Globus pallidus (tissue), 1 donor: ENCODE data around the gene SPP2.

Experiments
- DNase-seq: peaks from one replicate; pipeline ENCODE4 v3.0.0-alpha.2; 2015; ENCODE audit warnings: low spot score

Gene SPP2

DNA sequence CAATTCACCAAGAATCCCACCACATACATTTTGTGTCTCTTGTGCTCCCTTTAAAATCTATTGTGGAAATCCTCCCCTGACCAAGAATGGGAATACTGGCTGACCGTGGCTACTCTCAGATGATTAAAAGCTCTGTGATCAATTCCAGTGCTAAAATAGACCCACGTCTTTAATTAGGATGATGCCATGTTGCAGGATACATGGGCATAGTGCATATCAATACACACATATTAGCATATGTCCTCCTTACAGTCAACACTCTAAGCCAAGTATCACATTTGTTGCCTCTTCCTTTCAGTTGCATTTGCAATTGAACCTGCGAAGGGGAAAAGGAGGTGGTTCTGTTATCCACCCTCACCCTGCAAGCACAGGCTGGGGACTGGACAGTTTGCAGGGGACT is 41.8 kb downstream of the SPP2 start:
- no peak for DNase-seq

DNA sequence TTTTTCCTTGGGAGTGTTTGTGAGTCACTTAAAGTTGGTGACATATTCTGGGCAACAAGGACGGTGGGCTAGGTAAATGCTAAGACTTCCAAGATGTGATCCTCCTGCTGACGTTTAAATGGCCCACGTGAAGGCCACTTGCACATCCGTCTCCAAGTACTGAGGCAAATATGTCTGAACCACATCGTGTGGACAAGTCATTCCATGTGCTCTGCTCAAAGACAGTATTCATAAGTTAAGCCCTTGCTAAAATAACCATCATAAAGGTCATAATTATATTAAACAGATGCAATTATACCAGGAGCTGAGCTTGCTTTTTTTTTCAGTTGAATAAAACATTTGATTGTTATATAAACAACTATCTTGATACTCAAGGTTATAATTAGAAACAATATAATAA is 44.8 kb downstream of the SPP2 start:
- DNase-seq: no peak

DNA sequence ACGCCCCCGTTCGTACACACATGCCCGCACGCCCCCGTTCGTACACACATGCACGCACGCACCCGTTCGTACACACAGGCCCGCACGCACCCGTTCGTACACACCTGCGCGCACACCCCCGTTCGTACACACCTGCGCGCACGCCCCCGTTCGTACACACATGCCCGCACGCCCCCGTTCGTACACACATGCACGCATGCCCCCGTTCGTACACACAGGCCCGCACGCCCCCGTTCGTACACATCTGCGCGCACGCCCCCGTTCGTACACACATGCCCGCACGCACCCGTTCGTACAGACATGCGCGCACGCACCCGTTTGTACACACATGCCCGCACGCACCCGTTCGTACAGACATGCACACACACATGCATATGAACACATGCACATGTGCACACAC is 45.7 kb downstream of the SPP2 start:
- DNase-seq: no peak

DNA sequence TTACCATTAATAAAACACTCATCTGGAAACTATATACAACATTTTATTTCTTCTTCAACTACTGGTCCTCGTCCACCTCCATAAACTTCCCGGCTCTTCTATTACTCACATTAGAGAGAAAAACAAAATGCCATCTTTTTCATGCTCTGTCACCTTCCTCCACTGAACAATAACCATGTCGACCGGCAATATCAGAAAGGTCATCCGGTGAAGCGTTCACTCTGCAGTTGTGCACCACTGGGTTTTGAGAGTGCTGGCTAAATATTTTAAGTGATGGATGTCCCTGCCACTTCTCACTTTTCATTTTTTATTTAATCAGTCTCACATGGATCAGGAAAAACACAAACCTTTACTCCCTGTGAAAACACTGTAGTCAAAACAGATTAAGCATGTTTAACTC is 48.2 kb downstream of the SPP2 start:
- no peak for DNase-seq

DNA sequence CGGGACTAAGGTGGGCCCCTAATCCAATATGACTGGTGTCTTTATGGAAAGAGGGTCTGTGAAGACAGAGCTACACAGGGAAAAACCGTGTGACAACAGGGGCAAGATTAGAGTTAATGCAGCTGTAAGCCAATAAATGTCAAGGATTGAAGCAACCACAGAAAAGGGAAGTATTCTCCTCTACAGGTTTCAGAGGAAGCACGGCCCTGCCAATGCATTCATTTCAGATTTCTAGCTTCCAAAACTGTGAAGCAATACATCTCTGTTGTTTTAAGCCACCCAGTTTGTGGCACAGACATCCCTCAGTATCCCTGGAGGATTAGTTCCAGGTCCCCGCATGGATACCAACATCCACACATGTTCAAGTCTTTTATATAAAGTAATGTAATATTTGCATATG is 48.8 kb downstream of the SPP2 start:
- DNase-seq: no peak

DNA sequence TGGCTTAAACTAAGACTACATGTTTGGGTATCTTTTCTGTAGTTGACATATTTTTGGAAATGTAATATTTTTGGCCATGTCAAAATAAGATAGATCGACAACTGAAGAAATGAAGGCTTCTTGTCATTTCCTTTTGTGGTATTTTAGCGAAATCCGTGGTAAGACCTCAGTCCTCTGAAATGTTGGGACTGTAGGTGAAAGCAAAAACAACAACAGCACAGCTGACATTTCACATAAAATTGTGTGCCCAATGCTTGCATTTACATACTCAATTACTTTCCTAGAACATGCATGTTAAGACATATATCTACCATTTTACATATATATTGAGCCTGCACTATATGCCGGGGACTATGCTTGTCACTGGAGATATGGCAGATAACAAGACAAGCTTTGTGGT is 50.2 kb downstream of the SPP2 start:
- DNase-seq: no peak

DNA sequence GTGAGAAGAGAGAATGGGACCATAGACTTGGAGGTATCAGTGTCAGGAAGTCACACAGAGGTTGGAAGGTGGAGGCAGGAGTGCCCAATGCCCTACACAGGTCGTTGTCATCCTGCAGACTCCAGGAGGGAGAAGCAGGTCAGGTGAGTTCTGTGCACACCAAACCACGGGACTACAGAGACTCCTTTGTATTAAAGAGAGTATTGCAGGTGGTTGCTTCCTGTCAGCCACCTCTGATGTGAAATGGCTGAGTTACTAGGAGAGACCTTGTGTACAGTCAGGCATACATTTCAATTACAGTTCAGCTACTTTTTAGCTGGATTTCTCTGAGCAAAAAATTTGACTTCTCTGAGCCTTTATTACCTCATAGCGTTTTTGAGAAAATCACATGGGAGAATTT is 51.6 kb downstream of the SPP2 start:
- DNase-seq: no peak

DNA sequence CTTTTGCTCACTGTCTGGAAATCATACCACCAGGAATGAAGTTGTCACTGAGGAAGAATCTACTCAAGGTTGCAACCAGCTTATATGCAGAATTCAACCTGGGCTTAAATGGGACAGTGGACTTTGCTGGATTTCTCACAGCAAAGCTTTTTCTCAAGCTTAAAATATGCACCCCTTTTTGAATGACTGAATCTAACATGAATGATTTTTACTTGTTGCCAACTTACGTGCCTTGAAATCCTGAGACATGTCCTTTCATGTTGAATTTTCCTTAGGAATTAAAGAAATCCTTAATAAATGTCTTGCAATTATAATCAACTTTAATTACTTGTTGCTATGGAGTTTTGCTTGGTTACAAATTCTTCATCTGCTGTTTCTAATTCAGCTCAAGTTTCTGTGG is 57.4 kb downstream of the SPP2 start:
- no peak for DNase-seq

DNA sequence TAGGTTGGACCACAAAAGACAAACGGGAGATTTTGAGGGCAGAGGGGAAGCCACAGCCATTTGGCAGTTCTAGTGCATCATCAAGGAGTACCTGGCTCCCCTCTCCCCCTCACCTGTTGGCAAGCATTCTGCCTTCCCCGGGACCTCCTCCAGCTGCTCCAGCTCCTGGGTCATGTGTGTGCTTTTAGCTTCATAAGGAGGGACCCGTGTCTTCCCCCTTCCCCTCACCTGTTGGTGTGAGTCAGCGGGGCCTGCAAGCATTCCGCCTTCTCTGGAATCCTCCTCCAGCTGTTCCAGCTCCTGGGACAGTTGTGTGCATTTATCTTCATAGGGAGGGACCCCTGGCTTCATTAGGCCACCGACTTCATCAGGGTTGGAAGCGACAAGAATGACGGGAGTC is 58.8 kb downstream of the SPP2 start:
- DNase-seq: no peak

DNA sequence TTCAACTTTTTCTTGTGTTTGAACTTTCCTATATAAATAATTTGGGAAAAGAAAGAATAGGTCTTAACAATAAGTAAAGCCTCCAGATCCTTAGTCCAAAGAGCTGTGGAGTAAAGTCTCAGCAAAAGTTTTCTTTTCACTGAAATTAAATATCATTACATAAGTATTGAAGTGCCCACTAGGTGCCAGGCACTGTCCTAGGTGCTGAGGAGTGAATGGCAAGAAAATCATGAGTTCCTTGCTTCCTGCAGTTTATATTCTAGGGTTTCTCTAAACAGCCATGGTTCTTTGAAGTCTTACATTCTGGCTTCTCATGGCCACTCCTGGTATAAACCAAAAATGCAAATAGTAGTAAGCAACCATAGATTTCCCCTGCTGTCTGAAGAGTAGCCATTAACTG is 59.7 kb downstream of the SPP2 start:
- DNase-seq: no peak

DNA sequence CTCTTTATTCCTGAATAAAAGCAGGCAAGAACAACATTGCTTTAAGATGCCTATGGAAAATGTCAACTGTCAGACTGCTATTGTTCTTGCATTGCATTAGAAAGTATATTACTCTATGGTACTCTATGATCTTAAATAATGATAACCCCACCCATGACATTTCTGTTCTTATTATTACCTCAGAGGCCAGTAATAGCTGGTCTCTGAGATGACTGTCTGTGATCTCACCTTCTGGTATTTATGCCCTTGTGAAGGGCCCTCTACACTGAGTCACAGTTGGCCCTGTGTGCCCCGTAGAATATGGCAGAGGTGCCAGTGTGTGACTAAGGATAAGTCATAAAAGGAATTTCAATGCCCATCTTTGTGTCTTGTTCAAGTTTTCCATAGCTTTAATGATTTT is 61.0 kb downstream of the SPP2 start:
- DNase-seq: no peak

DNA sequence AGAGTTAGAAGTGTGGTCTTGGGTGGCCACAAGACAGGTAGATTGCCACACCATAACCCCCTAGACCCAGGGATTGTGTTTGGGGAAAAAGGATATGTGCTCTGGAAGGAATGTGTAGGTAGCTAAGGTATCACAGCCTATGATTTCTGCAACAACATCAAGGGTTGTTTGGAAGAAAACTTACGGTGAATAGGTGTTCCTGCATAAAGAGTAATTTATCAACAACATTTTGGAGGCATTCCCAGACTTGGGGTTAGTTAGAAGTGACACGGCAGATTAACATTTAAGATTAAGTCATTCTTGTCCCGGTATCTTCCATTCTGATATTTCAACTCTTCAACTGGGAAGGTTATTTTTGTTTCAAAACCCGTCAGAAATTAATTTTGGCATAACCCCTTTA is 65.5 kb downstream of the SPP2 start:
- no peak for DNase-seq

DNA sequence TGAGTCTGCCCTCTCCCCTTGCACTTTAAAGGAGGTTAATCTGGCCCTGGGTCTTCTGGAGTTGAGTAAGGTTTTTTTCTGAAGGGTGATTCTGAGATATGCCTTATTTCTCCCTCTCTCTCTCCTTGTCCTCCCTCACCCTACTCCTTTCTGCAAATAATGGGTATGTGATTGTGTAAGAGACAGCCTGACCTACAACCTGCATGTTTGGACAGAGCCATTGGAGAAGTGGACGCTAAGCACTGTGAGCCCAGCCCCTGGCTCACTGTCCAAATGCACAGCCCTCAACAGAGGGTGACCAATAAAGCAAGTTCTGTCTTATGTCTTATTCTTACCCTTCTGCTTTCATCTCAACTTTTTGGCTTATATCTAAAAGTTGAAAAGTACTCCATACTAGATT is 71.5 kb downstream of the SPP2 start:
- no peak for DNase-seq

DNA sequence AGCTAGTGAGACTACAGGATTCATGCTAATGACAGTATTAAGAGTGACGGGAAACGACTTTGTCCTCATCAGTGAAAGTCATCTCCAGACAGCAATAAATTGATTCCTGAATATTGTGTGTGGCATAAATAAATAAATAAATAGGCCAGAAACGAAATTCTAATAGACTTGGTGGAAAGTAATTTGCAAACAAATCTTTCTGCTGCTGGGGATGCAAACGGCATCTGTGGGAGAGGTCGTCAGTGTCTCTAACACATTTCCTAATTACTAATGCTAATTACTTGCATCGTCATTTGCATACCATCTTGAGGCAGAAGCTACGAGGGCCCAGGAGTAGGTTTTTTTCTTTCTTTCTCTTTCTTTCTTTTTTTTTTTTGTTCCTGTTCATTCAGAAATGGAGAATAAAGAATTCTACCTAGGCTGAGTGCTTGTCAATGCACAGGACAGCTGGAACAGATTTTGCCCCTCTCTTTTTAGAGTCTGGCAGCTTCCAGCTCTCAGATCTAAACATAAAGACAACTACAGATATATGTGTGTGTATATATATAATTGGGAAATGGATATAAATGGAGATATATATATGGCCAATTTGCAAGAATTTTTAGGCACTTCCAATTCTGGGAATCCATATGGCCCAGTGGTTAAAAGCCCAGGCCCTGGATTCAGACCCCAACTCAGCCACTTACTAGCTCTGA is 75.1 kb downstream of the SPP2 start:
- DNase-seq: no peak

DNA sequence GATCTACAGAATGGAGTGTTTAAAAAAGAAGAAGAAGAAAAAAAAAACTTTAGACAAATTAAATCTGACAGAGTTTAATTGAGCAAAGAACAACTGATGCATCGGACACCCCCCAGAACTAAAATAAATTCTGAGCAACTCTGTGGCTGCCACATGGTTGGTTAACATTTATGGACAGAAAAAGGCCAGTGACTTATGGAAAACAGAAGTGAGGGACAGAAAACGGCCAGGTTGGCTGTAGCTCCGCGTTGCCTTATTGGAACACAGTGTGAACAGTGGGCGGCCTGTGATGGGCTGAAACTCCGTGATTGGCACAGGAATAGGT is 75.6 kb downstream of the SPP2 start:
- DNase-seq: no peak
